NB4 (cell line): ENCODE data around the gene TRH.
"Not testable (repeated sequence)": the region's sequence is repeated elsewhere in the genome, so short reads cannot be mapped to it uniquely, and the experiment has no call there.

Source experiments
- DNase-seq: peaks from one replicate; pipeline ENCODE4 v3.0.0; 2010; ENCODE audit warnings: low read depth
- H3K4me3 ChIP-seq: one replicate; pipeline ENCODE4 v1.5.1; 2011; ENCODE audit warnings: mild to moderate bottlenecking, low read depth, low read length, moderate library complexity
- MYC ChIP-seq: IDR thresholded peaks from 2 replicates; pipeline ENCODE4 v1.6.1; 2011; ENCODE audit warnings: low read depth, low read length
- POLR2A ChIP-seq: IDR thresholded peaks from 2 replicates; pipeline ENCODE4 v1.6.1; 2011; ENCODE audit warnings: mild to moderate bottlenecking; ENCODE audit not compliant: insufficient read length; ENCODE audit errors: extremely low read depth
- TF ChIP-seq, protein P1 (sequence below): IDR thresholded peaks from 2 replicates; pipeline ENCODE4 v1.6.1; 2011; ENCODE audit warnings: low read depth, low read length
- TF ChIP-seq, protein P2 (sequence below): IDR thresholded peaks from one replicate; pipeline ENCODE4 v1.5.1; 2012; ENCODE audit warnings: low read depth, low read length

The TRH gene

DNA sequence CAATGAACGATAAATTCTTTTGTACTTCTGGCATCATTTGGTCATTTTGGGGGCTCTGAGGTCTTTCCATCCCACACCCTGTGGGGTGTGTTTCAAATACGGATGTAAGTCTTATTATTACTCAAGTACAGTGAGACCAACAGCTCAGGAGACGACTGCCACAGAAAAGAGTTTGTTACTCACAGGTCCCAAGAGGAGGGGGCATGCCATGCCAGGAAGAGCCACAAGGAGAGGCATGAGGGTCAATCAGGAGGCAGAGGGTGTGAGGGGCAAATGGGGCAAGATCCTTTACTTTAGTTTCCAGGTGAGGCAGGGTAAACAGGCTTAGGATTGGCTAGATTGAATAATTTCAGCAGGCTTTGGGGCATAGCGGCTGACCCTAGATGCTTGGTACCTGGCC lies 21.6 kb downstream of the TRH start:
- H3K4me3 ChIP-seq: no peak overlapping the region
- TF ChIP-seq POLR2A (no peak), MYC (no peak)
- TF ChIP-seq, protein P1, sequence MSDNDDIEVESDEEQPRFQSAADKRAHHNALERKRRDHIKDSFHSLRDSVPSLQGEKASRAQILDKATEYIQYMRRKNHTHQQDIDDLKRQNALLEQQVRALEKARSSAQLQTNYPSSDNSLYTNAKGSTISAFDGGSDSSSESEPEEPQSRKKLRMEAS: no peak
- TF ChIP-seq, protein P2, sequence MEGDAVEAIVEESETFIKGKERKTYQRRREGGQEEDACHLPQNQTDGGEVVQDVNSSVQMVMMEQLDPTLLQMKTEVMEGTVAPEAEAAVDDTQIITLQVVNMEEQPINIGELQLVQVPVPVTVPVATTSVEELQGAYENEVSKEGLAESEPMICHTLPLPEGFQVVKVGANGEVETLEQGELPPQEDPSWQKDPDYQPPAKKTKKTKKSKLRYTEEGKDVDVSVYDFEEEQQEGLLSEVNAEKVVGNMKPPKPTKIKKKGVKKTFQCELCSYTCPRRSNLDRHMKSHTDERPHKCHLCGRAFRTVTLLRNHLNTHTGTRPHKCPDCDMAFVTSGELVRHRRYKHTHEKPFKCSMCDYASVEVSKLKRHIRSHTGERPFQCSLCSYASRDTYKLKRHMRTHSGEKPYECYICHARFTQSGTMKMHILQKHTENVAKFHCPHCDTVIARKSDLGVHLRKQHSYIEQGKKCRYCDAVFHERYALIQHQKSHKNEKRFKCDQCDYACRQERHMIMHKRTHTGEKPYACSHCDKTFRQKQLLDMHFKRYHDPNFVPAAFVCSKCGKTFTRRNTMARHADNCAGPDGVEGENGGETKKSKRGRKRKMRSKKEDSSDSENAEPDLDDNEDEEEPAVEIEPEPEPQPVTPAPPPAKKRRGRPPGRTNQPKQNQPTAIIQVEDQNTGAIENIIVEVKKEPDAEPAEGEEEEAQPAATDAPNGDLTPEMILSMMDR: no peak
- DNase-seq: no peak

DNA sequence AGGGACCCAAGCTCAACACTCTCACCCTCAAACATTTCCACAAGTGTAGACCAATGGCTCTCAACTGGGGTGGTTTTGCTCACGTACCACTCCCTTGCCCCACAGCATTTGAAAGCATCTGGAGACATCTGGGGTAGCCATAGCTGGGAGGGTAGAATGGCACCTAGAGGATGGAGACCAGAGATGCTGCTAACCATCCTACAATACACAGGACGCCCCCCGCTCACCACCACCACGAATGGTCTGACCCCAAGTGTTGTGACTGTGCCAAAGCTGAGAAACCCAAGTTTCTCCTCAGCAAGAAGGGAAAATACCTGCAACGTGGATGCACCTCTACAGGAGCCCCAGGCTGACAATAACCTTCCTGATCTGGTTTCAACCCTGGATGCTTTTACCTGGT lies 24.7 kb downstream of the TRH start:
- DNase-seq, H3K4me3 ChIP-seq: not testable (repeated sequence)

DNA sequence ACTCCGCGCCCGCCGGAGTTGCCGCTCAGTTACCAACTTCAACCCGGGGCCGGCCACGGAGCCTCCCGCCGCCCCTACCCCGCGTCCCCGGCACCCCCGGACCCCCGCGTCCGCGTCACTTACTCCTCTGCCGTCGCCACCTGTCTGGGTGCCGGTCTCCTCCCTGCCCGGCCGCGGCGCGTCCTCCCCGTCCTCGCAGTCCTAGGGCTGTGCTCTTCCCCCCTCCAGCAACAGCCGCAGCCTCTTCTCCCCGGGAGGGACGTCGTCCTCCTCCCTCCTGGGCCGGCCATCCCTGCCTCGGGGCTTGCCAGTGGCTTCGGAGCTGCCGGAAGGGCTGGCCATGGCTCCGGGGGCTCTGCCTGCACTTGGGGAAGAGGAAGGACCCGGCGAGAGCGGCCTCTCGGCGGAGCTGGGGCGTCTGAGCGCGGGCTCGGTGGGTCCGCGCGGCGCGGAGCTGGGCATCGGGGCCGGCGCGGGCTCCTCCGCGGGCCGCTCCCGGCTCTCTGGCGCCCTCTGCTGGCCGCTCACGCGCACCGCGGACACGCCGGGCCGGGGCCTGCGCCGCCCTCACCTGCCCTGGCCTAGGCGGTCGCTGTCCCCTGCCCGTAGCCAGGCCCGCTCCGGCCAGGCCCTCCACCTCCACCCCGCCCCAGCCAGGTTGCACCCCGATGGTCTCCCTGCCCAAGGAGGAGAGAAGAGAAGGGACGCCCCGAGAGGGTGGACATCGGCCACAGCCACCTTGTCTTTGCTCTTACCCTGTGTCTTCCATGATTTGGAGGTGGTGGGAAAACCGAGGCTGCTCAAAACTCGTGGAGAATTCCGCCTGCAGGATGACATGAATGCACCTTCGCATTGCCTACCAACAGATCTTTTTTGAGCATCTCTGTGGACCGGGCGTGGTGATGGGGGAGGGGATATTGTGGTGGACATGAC lies 28.4 kb downstream of the TRH start:
- not testable (repeated sequence) for H3K4me3 ChIP-seq
- DNase-seq: peak; percentile 58

DNA sequence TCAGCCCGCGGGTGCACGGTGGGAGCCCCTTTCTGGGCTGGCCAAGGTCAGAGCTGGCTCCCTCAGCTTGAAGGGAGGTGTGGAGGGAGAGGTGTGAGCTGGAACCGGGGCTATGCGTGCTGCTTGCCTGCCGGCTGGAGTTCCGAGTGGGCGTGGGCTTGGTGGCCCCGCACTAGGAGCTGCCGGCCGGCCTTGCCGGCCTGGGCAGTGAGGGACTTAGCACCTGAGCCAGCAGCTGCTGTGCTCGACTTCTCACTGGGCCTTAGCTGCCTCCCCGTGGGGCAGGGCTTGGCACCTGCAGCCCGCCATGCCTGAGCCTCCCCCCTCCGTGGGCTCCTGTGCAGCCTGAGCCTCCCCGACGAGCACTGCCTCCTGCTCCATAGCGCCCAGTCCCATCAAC lies 36.0 kb downstream of the TRH start:
- no peak for DNase-seq
- no peak overlapping the region for H3K4me3 ChIP-seq
- TF ChIP-seq POLR2A (no peak), MYC (no peak)
- TF ChIP-seq, protein P2: no peak
- TF ChIP-seq, protein P1: no peak

DNA sequence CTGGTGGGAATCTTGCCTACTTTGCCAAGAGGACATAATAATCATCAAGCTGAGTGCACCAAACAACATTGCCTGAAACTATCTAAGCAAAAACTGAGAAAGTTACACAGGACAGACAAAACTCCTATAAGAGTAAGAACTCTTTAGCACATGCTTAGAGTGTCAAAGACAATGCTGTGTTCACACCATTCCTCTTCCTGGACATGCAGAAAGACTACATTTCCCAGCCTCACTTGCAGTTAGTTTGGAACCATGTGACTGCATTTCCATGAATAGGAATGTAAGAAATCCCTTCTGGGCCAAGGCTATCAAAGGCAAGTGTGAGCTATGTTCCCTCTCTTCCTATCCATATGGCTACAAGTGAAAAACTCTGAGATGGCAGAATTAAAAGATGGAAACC lies 37.6 kb downstream of the TRH start:
- not testable (repeated sequence) for H3K4me3 ChIP-seq, DNase-seq

DNA sequence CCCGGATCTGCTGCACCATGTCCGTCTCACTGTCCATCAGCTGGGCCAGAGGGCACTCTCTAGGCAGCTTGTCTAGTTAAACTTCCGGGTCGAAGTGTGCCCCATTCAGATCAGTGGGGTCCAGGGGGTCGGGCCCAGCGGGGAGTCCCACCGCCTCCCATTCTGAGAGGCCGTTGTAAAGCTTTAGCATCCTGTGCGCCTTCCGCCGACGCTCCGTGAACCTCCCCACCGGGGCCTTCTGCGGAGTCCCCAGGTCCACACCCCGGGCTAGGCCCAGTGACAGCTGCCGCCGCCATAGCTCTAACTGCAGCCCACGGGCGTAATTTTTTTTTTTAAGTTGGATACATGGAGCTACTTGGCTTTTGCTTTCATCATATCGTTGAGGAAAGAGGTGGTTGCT lies 38.7 kb downstream of the TRH start:
- not testable (repeated sequence) for DNase-seq, H3K4me3 ChIP-seq

DNA sequence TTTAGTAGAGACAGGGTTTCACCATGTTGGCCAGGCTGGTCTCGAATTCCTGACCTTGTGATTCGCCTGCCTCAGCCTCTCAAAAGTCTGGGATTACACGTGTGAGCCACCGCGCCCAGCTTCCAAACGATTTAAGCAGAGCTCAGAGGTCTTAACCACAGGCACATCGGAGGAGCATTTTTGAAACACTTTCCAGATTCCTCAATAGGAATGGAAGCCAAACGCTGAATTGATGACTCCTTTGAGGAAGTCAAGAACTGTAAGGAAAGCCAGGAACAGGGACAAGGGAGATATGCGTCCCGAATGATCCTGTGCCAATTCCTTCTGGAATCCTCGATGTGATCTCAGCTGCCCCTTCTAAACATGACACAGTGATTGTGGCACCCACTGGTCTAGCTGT lies 40.0 kb downstream of the TRH start:
- H3K4me3 ChIP-seq: no peak overlapping the region
- no peak for DNase-seq
- TF ChIP-seq, protein P2: no peak
- TF ChIP-seq POLR2A (no peak), MYC (no peak)
- TF ChIP-seq, protein P1: no peak

DNA sequence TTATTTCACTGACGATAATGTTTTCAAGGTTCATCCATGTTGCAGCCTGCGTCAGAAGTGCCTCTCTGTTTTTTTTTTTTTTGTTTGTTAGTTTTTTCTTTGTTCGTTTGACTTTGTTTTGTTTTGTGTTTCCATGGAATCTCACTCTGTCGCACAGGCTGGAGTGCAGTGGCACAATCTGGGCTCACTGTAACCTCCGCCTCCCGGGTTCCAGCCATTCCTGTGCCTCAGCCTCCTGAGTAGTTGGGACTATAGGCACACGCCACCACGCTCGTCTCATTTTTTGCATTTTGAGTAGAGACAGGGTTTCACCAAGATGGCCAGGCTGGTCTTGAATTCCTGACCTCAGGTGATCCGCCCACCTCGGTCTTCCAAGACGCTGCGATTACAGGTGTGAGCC lies 43.1 kb downstream of the TRH start:
- not testable (repeated sequence) for DNase-seq, H3K4me3 ChIP-seq

DNA sequence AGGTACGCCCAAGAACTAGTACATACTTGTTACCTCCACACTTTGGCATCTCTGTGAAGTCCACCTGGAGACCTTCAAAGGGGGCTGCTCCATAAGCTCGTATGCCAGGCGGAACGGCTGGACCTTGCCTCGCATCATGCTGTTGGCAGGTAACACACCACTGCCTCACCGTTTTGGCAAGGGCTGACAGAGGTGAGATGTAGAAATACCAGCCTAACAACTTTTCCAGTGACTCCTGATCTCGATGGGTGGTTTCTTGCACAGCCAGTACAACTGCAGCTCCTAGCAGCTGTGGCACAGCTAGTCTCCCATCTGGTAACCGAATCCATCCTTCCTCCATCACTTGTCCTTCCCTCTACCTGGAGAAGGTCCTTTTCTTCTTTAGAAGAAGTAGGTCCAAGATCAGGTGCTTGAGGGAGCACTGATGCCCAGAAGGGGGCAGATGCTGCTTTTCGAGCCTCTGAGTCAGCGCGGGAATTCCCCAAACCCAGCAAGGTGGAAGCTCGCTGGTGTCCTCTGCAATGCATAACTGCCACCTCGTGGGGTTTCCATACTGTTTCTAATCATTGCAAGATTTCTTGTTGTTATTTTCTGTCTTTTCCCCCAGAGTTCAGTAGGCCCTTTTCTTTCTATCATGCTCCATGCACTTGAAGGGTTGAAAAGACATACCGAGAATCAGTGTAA lies 51.8 kb downstream of the TRH start:
- not testable (repeated sequence) for H3K4me3 ChIP-seq
- peak; percentile 9 for DNase-seq

DNA sequence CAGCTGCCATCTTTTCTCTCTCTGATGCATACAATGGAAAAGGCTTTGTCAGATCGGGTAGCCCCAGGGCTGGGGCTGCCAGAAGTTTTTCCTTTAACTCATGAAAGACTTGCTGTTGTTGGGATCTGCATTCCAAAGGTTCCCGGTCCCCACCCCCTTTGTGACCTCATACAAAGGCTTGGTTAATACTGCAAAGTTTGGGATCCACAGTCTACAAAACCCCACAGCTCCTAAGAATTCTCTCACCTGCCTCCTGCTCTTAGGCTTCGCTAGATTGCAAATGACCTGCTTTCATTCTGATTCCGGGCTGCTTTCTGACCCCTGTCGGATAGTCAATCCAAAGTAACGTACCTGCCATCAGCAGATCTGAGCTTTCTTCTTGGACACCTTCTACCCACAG lies 52.9 kb downstream of the TRH start:
- not testable (repeated sequence) for H3K4me3 ChIP-seq, DNase-seq
